Loucy (cell line): ENCODE results near the gene COL25A1.

Experiments
- H2AFZ ChIP-seq: fragments of 200-600 bp; sonication (generic); 2 replicates; pipeline ENCODE4 v1.6.0; 2016; ENCODE audit warnings: antibody characterized with exemption, mild to moderate bottlenecking, low read length, moderate library complexity
- H3F3A ChIP-seq: fragments of 200-600 bp; 2 replicates; pipeline ENCODE4 v1.6.0; 2016; ENCODE audit warnings: antibody characterized with exemption, low read depth, mild to moderate bottlenecking
- H3K27me3 ChIP-seq: fragments of 200-600 bp; sonication (generic); 2 replicates; pipeline ENCODE4 v1.6.1; 2014; ENCODE audit warnings: low read length, mild to moderate bottlenecking; ENCODE audit not compliant: insufficient read depth, poor library complexity, severe bottlenecking
- H3K36me3 ChIP-seq: fragments of 200-600 bp; sonication (generic); 2 replicates; pipeline ENCODE4 v1.6.1; 2016; ENCODE audit warnings: low read length; ENCODE audit not compliant: insufficient read depth
- H3K4me1 ChIP-seq: fragments of 200-600 bp; sonication (generic); 2 replicates; pipeline ENCODE4 v1.5.1; 2014; ENCODE audit warnings: low read length, mild to moderate bottlenecking; ENCODE audit not compliant: insufficient read depth, poor library complexity, severe bottlenecking
- H3K4me2 ChIP-seq: fragments of 200-600 bp; sonication (generic); 2 replicates; pipeline ENCODE4 v1.6.0; 2014; ENCODE audit warnings: antibody characterized with exemption, low read length, low read depth, mild to moderate bottlenecking; ENCODE audit not compliant: poor library complexity, severe bottlenecking
- H3K4me3 ChIP-seq: fragments of 200-600 bp; sonication (generic); 2 replicates; pipeline ENCODE4 v1.5.1; 2014; ENCODE audit warnings: low read length, mild to moderate bottlenecking, mixed read lengths; ENCODE audit not compliant: poor library complexity, severe bottlenecking
- H3K79me2 ChIP-seq: fragments of 200-600 bp; sonication (generic); 2 replicates; pipeline ENCODE4 v1.6.1; 2014; ENCODE audit warnings: low read length; ENCODE audit not compliant: insufficient read depth
- H3K9ac ChIP-seq: fragments of 200-600 bp; sonication (generic); 2 replicates; pipeline ENCODE4 v1.6.0; 2014; ENCODE audit warnings: mild to moderate bottlenecking, low read depth, low read length, moderate library complexity; ENCODE audit not compliant: poor library complexity, severe bottlenecking
- H3K9me2 ChIP-seq: fragments of 200-600 bp; sonication (generic); replicated peaks from 2 replicates; pipeline ENCODE4 v1.6.1; 2016; ENCODE audit warnings: low read depth, low read length, mixed read lengths
- H3K9me3 ChIP-seq: fragments of 200-600 bp; sonication (generic); 2 replicates; pipeline ENCODE4 v1.6.1; 2014; ENCODE audit warnings: mild to moderate bottlenecking, antibody characterized with exemption, low read length, low read depth; ENCODE audit not compliant: insufficient read depth
- H4K20me1 ChIP-seq: fragments of 200-600 bp; sonication (generic); 2 replicates; pipeline ENCODE4 v1.6.0; 2014; ENCODE audit warnings: antibody characterized with exemption, low read length, mild to moderate bottlenecking; ENCODE audit not compliant: insufficient read depth, poor library complexity, severe bottlenecking
- CTCF ChIP-seq: fragments of 200-600 bp; sonication (generic); conservative IDR thresholded peaks from 2 replicates; pipeline ENCODE4 v1.5.1; 2014; ENCODE audit warnings: mild to moderate bottlenecking, antibody characterized with exemption, low read length
- EZH2phosphoT487 ChIP-seq: fragments of 200-600 bp; IDR thresholded peaks from 2 replicates; pipeline ENCODE4 v1.6.1; 2018; ENCODE audit warnings: antibody characterized with exemption, mild to moderate bottlenecking, moderate library complexity, borderline replicate concordance

Gene COL25A1

DNA sequence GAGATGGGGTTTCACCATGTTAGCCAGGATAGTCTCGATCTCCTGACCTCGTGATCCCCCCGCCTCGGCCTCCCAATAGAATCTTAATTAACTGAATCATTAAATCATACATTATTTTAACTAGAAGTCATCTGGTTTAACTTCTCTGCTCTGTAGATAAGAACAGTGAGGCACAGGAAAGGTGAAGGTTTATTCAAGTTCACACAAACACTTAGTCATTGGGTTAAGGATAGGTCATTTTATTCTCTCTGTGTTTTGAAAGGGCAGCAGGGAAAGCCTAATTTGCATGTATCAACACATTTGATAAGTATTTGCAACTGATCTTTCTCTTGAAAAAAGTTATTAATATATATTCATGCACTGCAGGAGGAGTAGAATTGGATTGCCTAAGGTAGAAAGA lies 538.5 kb downstream of the COL25A1 start:
- TF ChIP-seq CTCF (no peak), EZH2phosphoT487 (no peak)
- Histone ChIP-seq H3K4me3 (no peak overlapping the region), H3K4me1 (peaks cover 6% of the 10 kb centered on the region), H3K9ac (no peak overlapping the region), H3K27me3 (peaks cover 21% of the 10 kb centered on the region), H4K20me1 (no peaks in the 10 kb centered on the region), H3K9me3 (no peaks in the 10 kb centered on the region), H3K79me2 (no peaks in the 10 kb centered on the region), H3K36me3 (no peaks in the 10 kb centered on the region), H3K9me2 (no peaks in the 10 kb centered on the region), H3K4me2 (no peak overlapping the region), H2AFZ (no peak overlapping the region), H3F3A (no peaks in the 10 kb centered on the region)

DNA sequence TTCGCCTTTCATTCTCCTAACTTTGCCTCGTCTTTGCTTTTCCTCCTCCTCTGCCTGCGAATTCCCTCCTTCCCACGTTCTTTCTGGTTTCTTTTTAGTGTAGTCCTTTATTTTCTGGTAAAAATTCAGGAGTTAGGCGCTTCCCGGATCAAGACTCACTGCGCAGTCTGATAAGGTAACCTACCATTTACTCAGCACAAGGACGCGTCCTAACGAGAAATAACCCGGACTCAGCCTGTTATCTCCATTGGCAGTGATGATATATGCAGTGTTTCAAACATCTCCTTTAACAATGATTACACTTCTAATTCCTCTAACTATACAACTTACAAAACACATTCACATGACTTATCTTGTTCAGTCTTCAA lies 539.2 kb downstream of the COL25A1 start:
- no peaks in the 10 kb centered on the region for H3K79me2 ChIP-seq
- H3K27me3 ChIP-seq: peaks cover 21% of the 10 kb centered on the region
- H3K9me2 ChIP-seq: no peaks in the 10 kb centered on the region
- H4K20me1 ChIP-seq: no peaks in the 10 kb centered on the region
- H3K4me3 ChIP-seq: no peak overlapping the region
- H3K4me1 ChIP-seq: peaks cover 6% of the 10 kb centered on the region
- H2AFZ ChIP-seq: peak overlapping the region; percentile 93
- no peak overlapping the region for H3K9ac ChIP-seq
- no peak for TF ChIP-seq EZH2phosphoT487
- no peak for TF ChIP-seq CTCF
- no peaks in the 10 kb centered on the region for H3F3A ChIP-seq
- H3K36me3 ChIP-seq: no peaks in the 10 kb centered on the region
- H3K9me3 ChIP-seq: no peaks in the 10 kb centered on the region
- H3K4me2 ChIP-seq: peak overlapping the region; percentile 82

- Histone ChIP-seq H3K27me3 (peaks cover 21% of the 10 kb centered on the region), H3K4me2 (peak within 1 kb of the TSS; percentile 82), H3K9ac (peak within 1 kb of the TSS; percentile 38), H3F3A (no peaks in the 10 kb centered on the region), H3K4me3 (peak within 1 kb of the TSS; percentile 76), H4K20me1 (no peaks in the 10 kb centered on the region), H3K9me3 (no peaks in the 10 kb centered on the region), H3K79me2 (no peaks in the 10 kb centered on the region), H2AFZ (peak within 1 kb of the TSS; percentile 93), H3K36me3 (no peaks in the 10 kb centered on the region), H3K9me2 (no peaks in the 10 kb centered on the region), H3K4me1 (peaks cover 6% of the 10 kb centered on the region)
- TF ChIP-seq CTCF: no peak
- no peak for TF ChIP-seq EZH2phosphoT487
Measured at GRCh38 chr4:108762559-108763225, 539.8 kb downstream of the COL25A1 start, which contains the start of gene ETNPPL. ETNPPL (minus strand) TSS chr4:108763053; CDS start chr4:108762898, 155 bp downstream.
